Astrocyte (in vitro differentiated cells and primary cell): Measurements from ENCODE around the gene AGAP5. TPM values are rescaled to one million over a fixed set of nuclear protein-coding genes. Genes with fewer than 3 reads are reported as not detected.

Experiments
- DNase-seq: peaks from one replicate; pipeline ENCODE4 v3.0.0-alpha.2; 2010; ENCODE audit warnings: low read depth
- FAIRE-seq: peaks from 2 replicates; lab custom pipeline; 2011; peaks lifted over from hg19 to GRCh38; lab: Jason Lieb, UNC
- H2AFZ ChIP-seq: 2 replicates; pipeline ENCODE4 v1.6.0; 2012; ENCODE audit warnings: low read depth, low read length, inconsistent platforms
- H3K27ac ChIP-seq: 2 replicates; pipeline ENCODE4 v1.5.1; 2011; ENCODE audit warnings: low read depth, low read length, inconsistent platforms
- H3K27me3 ChIP-seq: 2 replicates; pipeline ENCODE4 v1.6.0; 2011; ENCODE audit warnings: low read length, inconsistent platforms; ENCODE audit not compliant: insufficient read depth
- H3K36me3 ChIP-seq: 2 replicates; pipeline ENCODE4 v1.5.1; 2011; ENCODE audit warnings: low read length, inconsistent platforms; ENCODE audit not compliant: insufficient read depth
- H3K4me1 ChIP-seq: 2 replicates; pipeline ENCODE4 v1.5.1; 2011; ENCODE audit warnings: low read length, inconsistent platforms; ENCODE audit not compliant: insufficient read depth
- H3K4me2 ChIP-seq: 2 replicates; pipeline ENCODE4 v1.6.0; 2012; ENCODE audit warnings: low read length, inconsistent platforms
- H3K4me3 ChIP-seq: 2 replicates; pipeline ENCODE4 v1.5.1; 2011; ENCODE audit warnings: low read depth, mild to moderate bottlenecking, low read length, inconsistent platforms; ENCODE audit not compliant: insufficient read depth
- H3K79me2 ChIP-seq: 2 replicates; pipeline ENCODE4 v1.6.0; 2012; ENCODE audit warnings: mild to moderate bottlenecking, low read length, inconsistent platforms; ENCODE audit not compliant: insufficient read depth
- H3K9ac ChIP-seq: 2 replicates; pipeline ENCODE4 v1.6.0; 2012; ENCODE audit warnings: mild to moderate bottlenecking, low read length, inconsistent platforms
- H3K9me3 ChIP-seq: 2 replicates; pipeline ENCODE4 v1.5.1; 2012; ENCODE audit warnings: low read depth, mild to moderate bottlenecking, low read length, inconsistent platforms; ENCODE audit not compliant: insufficient read depth
- H4K20me1 ChIP-seq: 2 replicates; pipeline ENCODE4 v1.6.0; 2012; ENCODE audit warnings: low read length, inconsistent platforms; ENCODE audit not compliant: insufficient read depth
- H3K27ac Mint-ChIP-seq: one replicate; pipeline ENCODE4 v1.8.0; 2021; ENCODE audit warnings: mild to moderate bottlenecking, mixed read lengths; ENCODE audit not compliant: unreplicated experiment
- H3K27me3 Mint-ChIP-seq: one replicate; pipeline ENCODE4 v1.8.0; 2021; ENCODE audit warnings: low read depth, mixed read lengths; ENCODE audit not compliant: unreplicated experiment
- H3K36me3 Mint-ChIP-seq: one replicate; pipeline ENCODE4 v1.8.0; 2021; ENCODE audit warnings: low read depth, mixed read lengths; ENCODE audit not compliant: unreplicated experiment
- H3K4me1 Mint-ChIP-seq: one replicate; pipeline ENCODE4 v1.8.0; 2021; ENCODE audit warnings: low read depth, mixed read lengths; ENCODE audit not compliant: unreplicated experiment
- H3K4me3 Mint-ChIP-seq: one replicate; pipeline ENCODE4 v1.8.0; 2021; ENCODE audit warnings: mild to moderate bottlenecking, moderate library complexity, mixed read lengths; ENCODE audit not compliant: unreplicated experiment
- H3K9me3 Mint-ChIP-seq: one replicate; pipeline ENCODE4 v1.8.0; 2021; ENCODE audit warnings: mild to moderate bottlenecking, mixed read lengths; ENCODE audit not compliant: unreplicated experiment
- CTCF ChIP-seq: IDR thresholded peaks from 2 replicates; pipeline ENCODE4 v1.5.1; 2011; ENCODE audit warnings: low read depth, mild to moderate bottlenecking, inconsistent platforms, low read length, moderate library complexity; ENCODE audit not compliant: insufficient read depth
- EZH2 ChIP-seq: IDR thresholded peaks from 2 replicates; pipeline ENCODE4 v1.6.1; 2012; ENCODE audit warnings: mild to moderate bottlenecking, low read length, inconsistent platforms; ENCODE audit not compliant: insufficient read depth
- total RNA-seq: library from RNA; stranded (reverse); gene quantifications from 2 replicates; pipeline ENCODE4 v1.2.1, GENCODE V29; 2021

The AGAP5 gene
- total RNA-seq, 1 donor from 2014 or later = 5.1 TPM

GRCh38 chr10:73732426-73732825 lies 34.5 kb upstream of the AGAP5 start:
- no peaks in the 10 kb centered on the region for H3K9me3 Mint-ChIP-seq
- Histone ChIP-seq H3K36me3 (peaks cover 6% of the 10 kb centered on the region), H3K9me3 (no peaks in the 10 kb centered on the region), H4K20me1 (peaks cover 4% of the 10 kb centered on the region), H2AFZ (no peak overlapping the region), H3K27ac (no peak overlapping the region), H3K79me2 (peaks cover 44% of the 10 kb centered on the region), H3K4me3 (no peak overlapping the region), H3K4me1 (peaks cover 6% of the 10 kb centered on the region), H3K9ac (no peak overlapping the region), H3K27me3 (no peaks in the 10 kb centered on the region), H3K4me2 (no peak overlapping the region)
- no peak for TF ChIP-seq CTCF
- TF ChIP-seq EZH2 = no peak
- FAIRE-seq (no peak), DNase-seq (no peak)
- H3K4me1 Mint-ChIP-seq = peaks cover 2% of the 10 kb centered on the region
- H3K4me3 Mint-ChIP-seq = peak overlapping the region; percentile 74
- H3K27ac Mint-ChIP-seq = peak overlapping the region; percentile 20
- no peaks in the 10 kb centered on the region for H3K27me3 Mint-ChIP-seq
- H3K36me3 Mint-ChIP-seq = no peaks in the 10 kb centered on the region

- Histone ChIP-seq H3K4me3 (no peak overlapping the region), H3K4me1 (peaks cover 6% of the 10 kb centered on the region), H3K4me2 (peak overlapping the region; percentile 98), H4K20me1 (peaks cover 4% of the 10 kb centered on the region), H3K9me3 (no peaks in the 10 kb centered on the region), H3K27me3 (no peaks in the 10 kb centered on the region), H3K79me2 (peaks cover 44% of the 10 kb centered on the region), H2AFZ (no peak overlapping the region), H3K27ac (no peak overlapping the region), H3K36me3 (peaks cover 10% of the 10 kb centered on the region), H3K9ac (no peak overlapping the region)
- FAIRE-seq (no peak), DNase-seq (no peak)
- peak overlapping the region; percentile 74 for H3K4me3 Mint-ChIP-seq
- TF ChIP-seq CTCF (no peak), EZH2 (no peak)
- H3K9me3 Mint-ChIP-seq = no peaks in the 10 kb centered on the region
- H3K36me3 Mint-ChIP-seq = no peaks in the 10 kb centered on the region
- no peaks in the 10 kb centered on the region for H3K27me3 Mint-ChIP-seq
- H3K27ac Mint-ChIP-seq = peak overlapping the region; percentile 20
- H3K4me1 Mint-ChIP-seq = peaks cover 2% of the 10 kb centered on the region
Measured at GRCh38 chr10:73731588-73732375, 33.9 kb upstream of the AGAP5 start.
